Mesendoderm (in vitro differentiated cells): ENCODE data around the gene CCDC27.

ENCODE experiments used
- DNase-seq: peaks from one replicate; pipeline ENCODE4 v3.0.0; 2013
- H2AK5ac ChIP-seq: 2 replicates; pipeline ENCODE4 v1.6.1; 2013; ENCODE audit warnings: low read length, inconsistent platforms
- H2BK120ac ChIP-seq: 2 replicates; pipeline ENCODE4 v1.6.1; 2013; ENCODE audit warnings: low read depth, mild to moderate bottlenecking, low read length, moderate library complexity, mixed read lengths
- H2BK15ac ChIP-seq: replicated peaks from 2 replicates; pipeline ENCODE4 v1.6.1; 2013; ENCODE audit warnings: low read depth, mild to moderate bottlenecking, moderate library complexity
- H2BK5ac ChIP-seq: 2 replicates; pipeline ENCODE4 v1.6.1; 2013; ENCODE audit warnings: low read length, inconsistent platforms
- H3K18ac ChIP-seq: 2 replicates; pipeline ENCODE4 v1.6.1; 2013; ENCODE audit warnings: mild to moderate bottlenecking, low read length, mixed read lengths
- H3K23ac ChIP-seq: one replicate; pipeline ENCODE4 v1.6.1; 2013; ENCODE audit warnings: low read length
- H3K27ac ChIP-seq: 2 replicates; pipeline ENCODE4 v1.5.1; 2013; ENCODE audit warnings: low read depth, mild to moderate bottlenecking, inconsistent platforms, low read length, moderate library complexity
- H3K27me3 ChIP-seq: 2 replicates; pipeline ENCODE4 v1.6.1; 2013; ENCODE audit warnings: low read length, control low read depth, mild to moderate bottlenecking, inconsistent platforms; ENCODE audit not compliant: insufficient read depth, poor library complexity
- H3K36me3 ChIP-seq: 2 replicates; pipeline ENCODE4 v1.6.1; 2013; ENCODE audit warnings: low read length, inconsistent platforms; ENCODE audit not compliant: control insufficient read depth, insufficient read depth
- H3K4ac ChIP-seq: one replicate; pipeline ENCODE4 v1.6.1; 2013; ENCODE audit warnings: low read depth, mild to moderate bottlenecking, low read length, moderate library complexity
- H3K4me1 ChIP-seq: 2 replicates; pipeline ENCODE4 v1.6.1; 2013; ENCODE audit warnings: low read depth, low read length, inconsistent platforms; ENCODE audit not compliant: control insufficient read depth
- H3K4me2 ChIP-seq: 2 replicates; pipeline ENCODE4 v1.6.1; 2013; ENCODE audit warnings: low read length
- H3K4me3 ChIP-seq: 2 replicates; pipeline ENCODE4 v1.5.1; 2013; ENCODE audit warnings: mild to moderate bottlenecking, low read length
- H3K56ac ChIP-seq: one replicate; pipeline ENCODE4 v1.6.1; 2013; ENCODE audit warnings: low read length
- H3K79me1 ChIP-seq: 2 replicates; pipeline ENCODE4 v1.6.1; 2013; ENCODE audit warnings: low read length, inconsistent platforms
- H3K79me2 ChIP-seq: 2 replicates; pipeline ENCODE4 v1.6.1; 2013; ENCODE audit warnings: mild to moderate bottlenecking, low read length; ENCODE audit not compliant: control insufficient read depth, insufficient read depth
- H3K9ac ChIP-seq: 2 replicates; pipeline ENCODE4 v1.6.1; 2013; ENCODE audit warnings: low read length, inconsistent platforms
- H4K5ac ChIP-seq: one replicate; pipeline ENCODE4 v1.6.1; 2013; ENCODE audit warnings: low read length
- H4K8ac ChIP-seq: one replicate; pipeline ENCODE4 v1.6.1; 2013; ENCODE audit warnings: low read depth, mild to moderate bottlenecking, control low read depth, low read length, moderate library complexity
- WGBS: extraction: QIAGEN DNeasy Blood & Tissue Kit; methylation state at CpG from one replicate; pipeline ENCODE4 v1.1.7; 2013; ENCODE audit warnings: low lambda C conversion rate, missing lambda C conversion rate; ENCODE audit not compliant: insufficient coverage; ENCODE audit errors: extremely low coverage; 5-methylcytosine and 5-hydroxymethylcytosine counted together

Gene CCDC27

DNA sequence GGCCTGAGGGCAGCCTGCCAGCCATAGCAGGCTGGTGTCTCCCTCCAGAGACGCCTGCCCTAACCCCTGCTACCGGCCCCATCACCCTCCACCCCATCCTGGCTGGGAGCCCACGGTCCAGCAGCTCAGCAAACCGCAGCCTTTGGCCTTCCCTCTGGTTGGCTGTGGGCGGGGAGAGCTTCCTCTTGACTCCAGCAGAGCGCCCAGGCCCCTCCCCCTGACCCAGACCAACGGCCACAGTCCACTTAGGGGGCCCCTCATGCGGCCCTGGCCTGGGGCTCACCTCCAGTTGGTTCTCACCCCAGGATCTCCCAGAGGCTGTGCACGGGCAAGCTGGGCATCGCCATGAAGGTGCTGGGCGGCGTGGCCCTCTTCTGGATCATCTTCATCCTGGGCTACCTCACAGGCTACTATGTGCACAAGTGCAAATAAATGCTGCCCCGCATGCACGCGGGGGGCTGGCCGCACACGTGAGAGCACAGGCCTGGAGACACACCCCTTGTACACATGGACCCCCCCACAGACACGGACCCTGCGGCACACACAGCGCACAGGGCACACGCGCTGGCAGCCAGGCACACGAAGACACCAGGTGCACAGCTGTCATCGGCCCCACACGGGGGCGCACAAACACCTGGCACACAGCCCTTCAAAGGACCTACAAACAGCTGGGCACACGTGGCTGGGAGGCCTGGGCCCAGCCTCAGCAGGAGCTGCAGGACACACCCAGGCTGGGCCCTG, 23.4 kb downstream of the CCDC27 start:
- H3K9ac ChIP-seq, result no peak overlapping the region
- H3K56ac ChIP-seq, result no peak overlapping the region
- no peak overlapping the region for H2BK120ac ChIP-seq
- H4K8ac ChIP-seq, result no peak overlapping the region
- H3K79me1 ChIP-seq, result no peaks in the 10 kb centered on the region
- H3K27me3 ChIP-seq, result no peaks in the 10 kb centered on the region
- H3K36me3 ChIP-seq, result peaks cover 5% of the 10 kb centered on the region
- no peaks in the 10 kb centered on the region for H3K4me1 ChIP-seq
- no peak overlapping the region for H3K27ac ChIP-seq
- peak; percentile 76 for DNase-seq
- H3K4ac ChIP-seq, result no peak overlapping the region
- H3K4me3 ChIP-seq, result no peak overlapping the region
- no peak overlapping the region for H2BK5ac ChIP-seq
- no CpG with 5 or more reads among the region's 27 CpGs for WGBS
- no peak overlapping the region for H2AK5ac ChIP-seq
- H3K23ac ChIP-seq, result no peak overlapping the region
- H2BK15ac ChIP-seq, result no peak overlapping the region
- H4K5ac ChIP-seq, result no peak overlapping the region
- no peak overlapping the region for H3K4me2 ChIP-seq
- H3K79me2 ChIP-seq, result no peaks in the 10 kb centered on the region
- no peak overlapping the region for H3K18ac ChIP-seq

GRCh38 chr1:3776231-3776961, 24.1 kb downstream of the CCDC27 start:
- Histone ChIP-seq H4K8ac (no peak overlapping the region), H2BK15ac (no peak overlapping the region), H3K4me2 (no peak overlapping the region), H3K79me2 (no peaks in the 10 kb centered on the region), H3K56ac (no peak overlapping the region), H2AK5ac (no peak overlapping the region), H3K9ac (no peak overlapping the region), H3K4me1 (no peaks in the 10 kb centered on the region), H3K4me3 (no peak overlapping the region), H4K5ac (no peak overlapping the region), H3K4ac (no peak overlapping the region), H3K27me3 (no peaks in the 10 kb centered on the region), H3K18ac (no peak overlapping the region), H2BK5ac (no peak overlapping the region), H3K23ac (no peak overlapping the region), H3K27ac (no peak overlapping the region), H3K36me3 (peaks cover 5% of the 10 kb centered on the region), H2BK120ac (no peak overlapping the region), H3K79me1 (no peaks in the 10 kb centered on the region)
- no CpG with 5 or more reads among the region's 21 CpGs for WGBS
- DNase-seq, result no peak

GRCh38 chr1:3777078-3777547, 24.9 kb downstream of the CCDC27 start:
- Histone ChIP-seq H3K23ac (no peak overlapping the region), H3K27me3 (no peaks in the 10 kb centered on the region), H3K36me3 (peaks cover 7% of the 10 kb centered on the region), H3K9ac (no peak overlapping the region), H3K4me1 (no peaks in the 10 kb centered on the region), H2BK5ac (no peak overlapping the region), H3K79me2 (no peaks in the 10 kb centered on the region), H4K5ac (no peak overlapping the region), H3K4ac (no peak overlapping the region), H2AK5ac (no peak overlapping the region), H3K18ac (no peak overlapping the region), H3K4me3 (no peak overlapping the region), H3K4me2 (no peak overlapping the region), H2BK15ac (no peak overlapping the region), H3K27ac (no peak overlapping the region), H2BK120ac (no peak overlapping the region), H3K56ac (no peak overlapping the region), H4K8ac (no peak overlapping the region), H3K79me1 (no peaks in the 10 kb centered on the region)
- no CpG with 5 or more reads among the region's 10 CpGs for WGBS
- no peak for DNase-seq

- WGBS, result no CpG with 5 or more reads among the region's 20 CpGs
These were observed 25.7 kb downstream of the CCDC27 start for GRCh38 chr1:3777647-3778589.

GRCh38 chr1:3778590-3779264, 26.5 kb downstream of the CCDC27 start:
- no peak for DNase-seq

More at GRCh38 chr1:3777647-3778589, 25.7 kb downstream of the CCDC27 start:
- no peak overlapping the region for H3K4ac ChIP-seq
- no peaks in the 10 kb centered on the region for H3K79me1 ChIP-seq
- no peak overlapping the region for H2BK120ac ChIP-seq
- peaks cover 11% of the 10 kb centered on the region for H3K36me3 ChIP-seq
- H3K27ac ChIP-seq, result no peak overlapping the region
- no peak overlapping the region for H4K8ac ChIP-seq
- H3K9ac ChIP-seq, result no peak overlapping the region
- no peak overlapping the region for H3K18ac ChIP-seq
- no peak overlapping the region for H2AK5ac ChIP-seq
- no peaks in the 10 kb centered on the region for H3K79me2 ChIP-seq
- no peak overlapping the region for H3K4me3 ChIP-seq
- no peak overlapping the region for H2BK5ac ChIP-seq
- no peak overlapping the region for H3K23ac ChIP-seq
- H3K4me2 ChIP-seq, result no peak overlapping the region
- no peaks in the 10 kb centered on the region for H3K4me1 ChIP-seq
- no peak overlapping the region for H4K5ac ChIP-seq
- no peak overlapping the region for H3K56ac ChIP-seq
- H2BK15ac ChIP-seq, result no peak overlapping the region
- no peak for DNase-seq
- no peaks in the 10 kb centered on the region for H3K27me3 ChIP-seq

More at GRCh38 chr1:3778590-3779264, 26.5 kb downstream of the CCDC27 start:
- no peaks in the 10 kb centered on the region for H3K27me3 ChIP-seq
- H2BK120ac ChIP-seq, result no peak overlapping the region
- no peak overlapping the region for H3K4me2 ChIP-seq
- no peaks in the 10 kb centered on the region for H3K79me2 ChIP-seq
- H2BK15ac ChIP-seq, result no peak overlapping the region
- no peak overlapping the region for H3K9ac ChIP-seq
- H3K27ac ChIP-seq, result no peak overlapping the region
- H4K8ac ChIP-seq, result no peak overlapping the region
- no peak overlapping the region for H3K23ac ChIP-seq
- no peaks in the 10 kb centered on the region for H3K79me1 ChIP-seq
- WGBS, result no CpG with 5 or more reads among the region's 14 CpGs
- H3K4me3 ChIP-seq, result no peak overlapping the region
- H3K4ac ChIP-seq, result no peak overlapping the region
- no peak overlapping the region for H3K56ac ChIP-seq
- no peaks in the 10 kb centered on the region for H3K4me1 ChIP-seq
- no peak overlapping the region for H3K18ac ChIP-seq
- H2BK5ac ChIP-seq, result no peak overlapping the region
- no peak overlapping the region for H4K5ac ChIP-seq
- peaks cover 11% of the 10 kb centered on the region for H3K36me3 ChIP-seq
- no peak overlapping the region for H2AK5ac ChIP-seq
